Fibroblast of lung (primary cell): ENCODE data around the gene SHQ1.
A peak's percentile ranks its signal among the peaks of the same experiment; 100 is the strongest.

Experiments used
- EZH2 ChIP-seq: IDR thresholded peaks from 2 replicates; pipeline ENCODE4 v1.5.1; 2012; ENCODE audit warnings: low read length, control low read depth, mild to moderate bottlenecking; ENCODE audit errors: missing control alignments
- TF ChIP-seq, protein P1 (sequence below), 2 donors: IDR thresholded peaks in 1 of 2; conservative IDR thresholded peaks in 1 of 2; 1 replicate in 1 of 2; 2 replicates in 1 of 2; pipeline ENCODE4 v1.5.1; 2011 to 2012; ENCODE audit warnings: low read length in 2 of 2, control low read depth in 1 of 2, inconsistent platforms in 1 of 2, low read depth in 1 of 2, mild to moderate bottlenecking in 1 of 2

DNA sequence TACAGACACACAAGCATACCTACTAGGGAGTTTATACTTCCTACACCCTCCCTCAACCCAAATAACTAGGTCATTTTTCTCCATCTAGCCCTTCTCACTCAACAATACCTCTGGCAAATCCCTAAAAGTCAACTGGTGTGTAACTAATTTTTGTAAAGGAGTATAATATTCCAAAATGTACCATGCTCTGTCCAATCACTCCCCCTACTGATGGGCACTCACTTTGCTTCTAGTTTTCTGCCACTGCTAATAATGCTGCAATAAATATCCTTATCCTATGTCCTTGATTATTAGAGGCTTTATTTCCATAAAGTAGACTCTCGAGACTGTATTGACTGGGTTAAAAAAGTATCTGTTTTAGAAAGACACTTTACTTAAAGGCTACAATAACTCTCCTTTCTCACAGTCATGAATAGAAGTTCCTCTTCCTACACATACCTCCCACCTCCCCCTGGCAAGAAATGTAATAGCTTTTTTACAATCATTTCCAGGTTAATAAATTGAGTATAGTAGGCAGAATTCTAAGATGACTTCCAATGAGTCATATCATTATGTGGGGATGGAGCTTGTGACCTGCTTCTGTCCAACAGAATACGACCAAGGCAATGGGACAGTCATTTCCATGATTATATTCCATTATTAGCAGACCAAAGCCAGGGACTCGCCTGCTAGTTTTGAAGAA, 30.0 kb downstream of the SHQ1 start:
- TF ChIP-seq, protein P1, sequence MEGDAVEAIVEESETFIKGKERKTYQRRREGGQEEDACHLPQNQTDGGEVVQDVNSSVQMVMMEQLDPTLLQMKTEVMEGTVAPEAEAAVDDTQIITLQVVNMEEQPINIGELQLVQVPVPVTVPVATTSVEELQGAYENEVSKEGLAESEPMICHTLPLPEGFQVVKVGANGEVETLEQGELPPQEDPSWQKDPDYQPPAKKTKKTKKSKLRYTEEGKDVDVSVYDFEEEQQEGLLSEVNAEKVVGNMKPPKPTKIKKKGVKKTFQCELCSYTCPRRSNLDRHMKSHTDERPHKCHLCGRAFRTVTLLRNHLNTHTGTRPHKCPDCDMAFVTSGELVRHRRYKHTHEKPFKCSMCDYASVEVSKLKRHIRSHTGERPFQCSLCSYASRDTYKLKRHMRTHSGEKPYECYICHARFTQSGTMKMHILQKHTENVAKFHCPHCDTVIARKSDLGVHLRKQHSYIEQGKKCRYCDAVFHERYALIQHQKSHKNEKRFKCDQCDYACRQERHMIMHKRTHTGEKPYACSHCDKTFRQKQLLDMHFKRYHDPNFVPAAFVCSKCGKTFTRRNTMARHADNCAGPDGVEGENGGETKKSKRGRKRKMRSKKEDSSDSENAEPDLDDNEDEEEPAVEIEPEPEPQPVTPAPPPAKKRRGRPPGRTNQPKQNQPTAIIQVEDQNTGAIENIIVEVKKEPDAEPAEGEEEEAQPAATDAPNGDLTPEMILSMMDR (conservative IDR thresholded peaks at IDR 0.05 in 1 of 2, IDR thresholded peaks at IDR 0.05 in 1 of 2; ENCODE audit: low read depth in 1 of 2, low read length in 2 of 2) = peak; percentile 65 to 83
- TF ChIP-seq EZH2 = no peak
